GM18520 (cell line): ENCODE data around the gene SIDT1.

Source experiments
- ATAC-seq: cut with Tn5 transposase; IDR thresholded peaks from one replicate; pipeline ENCODE4 v1.9.1; 2021; ENCODE audit not compliant: unreplicated experiment

The SIDT1 gene

DNA sequence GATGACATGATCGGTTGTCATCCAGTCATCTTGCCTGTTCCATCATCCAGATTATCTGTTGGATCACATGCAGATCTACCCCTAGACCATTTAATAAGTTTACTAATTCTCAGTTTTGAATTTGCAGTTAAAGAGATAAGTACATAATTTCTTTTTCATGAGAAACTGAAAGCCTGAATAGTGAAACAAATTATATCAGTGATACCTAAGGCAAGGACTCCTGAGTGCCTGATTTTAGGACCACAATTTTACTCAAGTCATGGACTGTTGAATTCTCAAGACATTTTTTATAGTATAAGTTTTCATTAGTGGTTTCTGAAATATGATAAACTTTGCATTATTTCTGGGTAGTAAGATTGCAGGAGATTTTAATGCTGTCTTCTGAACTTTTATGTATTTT lies 13.2 kb downstream of the SIDT1 start:
- ATAC-seq, result no peak

- peak; percentile 73 for ATAC-seq
These were observed 14.1 kb downstream of the SIDT1 start for GRCh38 chr3:113546414-113546893.

- no peak for ATAC-seq
These were observed 16.1 kb downstream of the SIDT1 start for GRCh38 chr3:113548501-113548900.

DNA sequence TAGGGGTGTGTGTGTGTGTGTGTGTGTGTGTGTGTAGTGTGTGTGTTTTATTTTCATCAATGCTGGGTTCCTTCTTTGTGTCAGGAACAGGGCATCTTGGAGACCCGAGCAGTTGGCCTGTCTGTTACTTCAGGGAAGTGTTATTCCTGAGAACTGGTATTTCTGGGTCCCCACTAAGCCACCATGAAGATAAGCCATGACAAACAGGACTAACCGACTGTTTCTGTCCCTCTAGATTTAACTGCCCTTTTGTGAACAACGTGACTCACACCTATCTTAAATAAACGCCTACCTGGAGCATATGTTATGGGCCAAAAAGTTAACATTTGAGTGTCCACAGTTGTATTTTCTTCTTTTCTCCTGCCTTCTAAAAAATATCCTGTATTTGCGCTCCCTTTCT lies 19.5 kb downstream of the SIDT1 start:
- no peak for ATAC-seq

DNA sequence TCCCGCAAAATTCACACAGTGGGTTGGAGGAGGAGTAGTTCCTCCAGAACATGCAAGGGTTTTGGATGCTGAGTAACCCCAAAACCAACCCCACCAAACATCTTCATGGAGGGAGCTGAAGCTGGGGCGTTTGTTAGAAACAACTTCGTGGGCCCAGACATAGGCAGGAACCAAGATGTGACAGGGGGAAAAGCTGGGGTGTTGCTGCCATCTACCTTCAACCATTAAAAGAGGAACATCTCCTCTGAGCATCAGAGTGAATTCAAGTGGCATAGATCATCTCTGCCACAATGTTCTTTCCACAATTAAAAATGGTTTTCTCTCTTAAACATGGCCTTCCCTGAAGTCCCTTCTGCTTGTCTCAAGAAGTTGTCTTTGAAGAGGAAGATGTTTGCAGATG lies 20.5 kb downstream of the SIDT1 start:
- no peak for ATAC-seq

DNA sequence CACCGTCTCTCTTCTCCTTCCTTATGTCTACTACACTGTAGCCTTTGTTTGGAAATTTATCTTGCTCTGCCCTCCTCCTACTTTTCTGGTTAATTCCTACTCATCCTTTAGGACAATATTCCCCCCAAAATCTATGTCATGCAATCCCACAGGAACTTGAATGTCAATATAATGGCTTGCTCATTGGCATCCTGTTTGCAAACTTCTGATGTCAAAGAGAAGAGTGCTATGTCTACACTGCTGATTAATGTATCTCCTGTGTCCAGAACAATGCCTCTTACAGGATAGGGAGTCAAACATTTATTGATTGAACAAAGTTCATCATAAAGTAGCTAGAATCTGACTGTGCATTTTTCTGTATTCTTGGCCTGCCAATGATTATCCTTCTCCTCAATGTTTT lies 22.8 kb downstream of the SIDT1 start:
- ATAC-seq, result no peak

- ATAC-seq, result no peak
These were observed 24.1 kb downstream of the SIDT1 start for GRCh38 chr3:113556316-113556945.

- no peak for ATAC-seq
These were observed 24.6 kb downstream of the SIDT1 start for GRCh38 chr3:113556946-113557335.

DNA sequence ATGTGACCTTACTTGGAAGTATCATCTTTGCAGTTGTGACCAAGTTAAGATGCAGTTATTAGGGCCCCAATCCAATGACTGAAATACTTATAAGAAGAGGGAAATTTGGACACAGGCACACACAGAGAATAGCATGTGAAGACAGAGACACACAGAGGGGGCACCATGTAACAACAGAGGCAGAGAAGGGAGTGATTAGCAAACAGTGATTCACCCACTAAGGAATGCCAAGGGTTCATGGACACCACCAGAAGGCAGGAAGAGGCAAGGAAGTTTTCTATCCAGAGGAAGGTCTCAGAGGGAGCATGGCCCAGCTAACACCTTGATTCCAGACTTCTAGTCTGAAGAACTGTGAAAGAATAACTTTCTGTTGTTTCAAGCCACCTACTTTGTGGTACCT lies 25.0 kb downstream of the SIDT1 start:
- no peak for ATAC-seq

- no peak for ATAC-seq
These were observed 26.7 kb downstream of the SIDT1 start for GRCh38 chr3:113559009-113559408.

DNA sequence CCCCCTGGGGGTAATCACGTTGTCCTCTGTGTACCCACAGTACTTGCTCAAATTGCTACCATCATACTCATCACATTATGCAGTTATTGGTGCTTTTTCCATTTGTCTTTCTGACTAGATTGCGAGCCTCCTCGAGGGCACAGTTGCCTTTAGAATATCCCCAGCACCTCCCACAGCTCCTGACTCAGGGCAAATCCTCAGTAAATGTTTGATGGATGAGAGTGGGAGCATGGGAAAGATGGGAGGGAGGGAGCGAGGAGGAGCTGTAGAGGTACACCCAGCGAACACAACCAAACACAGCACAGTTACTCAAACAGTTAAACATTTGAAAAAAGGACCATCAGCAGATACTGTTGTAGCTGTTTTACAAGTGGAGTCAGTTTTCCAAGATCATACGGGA lies 27.9 kb downstream of the SIDT1 start:
- no peak for ATAC-seq

GRCh38 chr3:113560831-113561623 lies 28.7 kb downstream of the SIDT1 start:
- no peak for ATAC-seq

- ATAC-seq, result no peak
These were observed 33.2 kb downstream of the SIDT1 start for GRCh38 chr3:113565555-113565954.

- ATAC-seq, result no peak
These were observed 37.8 kb downstream of the SIDT1 start for GRCh38 chr3:113570158-113570557.

DNA sequence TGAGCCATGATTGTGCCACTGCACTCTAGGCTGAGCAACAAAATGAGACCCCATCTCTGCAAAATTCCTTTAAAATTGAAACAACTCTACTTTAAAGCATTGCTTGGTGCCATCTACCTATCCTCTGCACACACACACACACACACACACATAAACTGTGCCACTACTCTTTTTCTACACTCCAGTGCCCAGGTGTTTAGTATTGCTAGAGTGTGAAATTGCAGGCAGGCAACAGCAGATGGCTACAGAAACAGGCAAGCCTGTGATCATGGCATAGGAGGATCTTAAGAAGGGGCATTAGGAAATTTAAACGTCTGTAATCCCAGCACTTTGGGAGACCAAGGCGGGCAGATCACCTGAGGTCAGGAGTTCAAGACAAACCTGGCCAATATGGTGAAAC lies 39.0 kb downstream of the SIDT1 start:
- ATAC-seq, result no peak

DNA sequence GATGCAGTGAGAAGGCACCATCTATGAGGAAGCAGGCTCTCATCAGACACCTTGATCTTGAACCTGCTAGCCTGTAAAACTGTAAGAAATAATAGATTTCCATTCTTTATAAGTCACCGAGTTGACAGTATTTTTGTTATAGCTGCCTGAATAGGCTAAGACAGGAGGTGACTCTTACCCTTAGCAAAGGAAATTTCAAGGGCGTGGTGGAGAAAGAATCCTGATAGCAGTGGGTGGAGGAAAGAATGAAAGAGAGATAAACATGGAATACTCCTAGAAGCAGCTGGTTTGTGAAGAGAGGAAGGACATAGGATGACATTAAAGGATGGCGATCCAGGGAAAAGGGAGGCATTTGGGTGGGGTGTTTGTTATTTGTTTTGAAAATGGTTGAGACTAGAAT lies 41.4 kb downstream of the SIDT1 start:
- no peak for ATAC-seq

GRCh38 chr3:113574213-113574612 lies 41.9 kb downstream of the SIDT1 start:
- ATAC-seq, result no peak

DNA sequence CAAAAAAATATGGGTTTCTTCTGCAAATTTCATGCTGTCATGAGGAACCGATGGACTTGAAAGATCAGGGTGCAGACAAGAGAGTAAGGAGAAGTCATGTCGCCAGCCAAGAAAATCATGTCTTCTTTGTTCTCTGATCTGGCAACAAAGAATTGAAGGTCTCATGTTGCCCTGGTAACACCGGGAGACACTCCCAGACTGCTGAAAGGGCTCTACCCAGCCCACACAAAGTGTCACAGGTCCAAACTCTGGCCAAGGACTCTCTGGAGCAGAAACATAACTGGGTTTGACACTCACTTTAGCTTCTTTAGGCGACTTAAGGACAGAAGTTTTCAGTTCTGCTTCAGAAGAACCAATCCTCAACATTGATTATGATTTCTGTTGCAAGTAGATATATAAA lies 42.9 kb downstream of the SIDT1 start:
- ATAC-seq, result no peak

DNA sequence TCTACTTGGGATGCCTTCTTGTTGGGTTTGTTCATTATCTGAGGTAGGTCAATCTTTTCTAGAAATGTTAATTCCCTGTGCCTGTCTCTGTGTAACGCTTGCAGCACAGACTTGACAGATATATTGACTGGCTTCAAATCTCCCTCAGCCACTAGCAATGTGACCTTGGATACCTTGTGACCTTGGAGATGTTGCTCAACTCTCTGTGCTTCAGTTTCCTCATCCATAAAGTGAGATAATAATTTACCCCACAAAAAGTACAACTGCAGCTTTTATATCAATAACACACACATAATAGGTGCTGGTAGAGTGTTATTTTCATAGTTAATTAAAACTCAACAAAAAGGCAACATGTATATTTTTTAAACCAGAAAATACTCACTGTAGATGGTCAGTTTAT lies 52.9 kb downstream of the SIDT1 start:
- ATAC-seq, result no peak

- no peak for ATAC-seq
These were observed 53.4 kb downstream of the SIDT1 start for GRCh38 chr3:113585720-113586119.

DNA sequence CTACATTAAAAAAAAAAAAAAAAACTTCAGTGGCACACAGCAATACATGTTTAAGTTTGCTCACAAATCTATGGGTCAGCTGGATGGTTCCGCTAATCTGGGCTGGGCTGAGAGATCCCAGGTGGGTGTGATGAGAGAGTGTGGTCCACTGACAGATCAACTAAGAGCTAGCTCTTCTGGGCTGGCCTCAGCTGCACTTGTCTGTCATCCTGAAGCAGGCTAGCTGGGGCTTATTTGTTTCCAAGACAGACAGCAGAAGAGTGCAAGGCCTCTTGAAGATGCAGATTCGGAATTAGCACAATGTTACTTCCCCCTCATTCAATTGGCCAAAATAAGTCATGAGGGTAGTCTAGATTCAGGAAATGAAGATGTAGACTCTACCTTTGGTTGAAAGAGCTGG lies 56.5 kb downstream of the SIDT1 start:
- ATAC-seq, result no peak

- no peak for ATAC-seq
These were observed 57.6 kb downstream of the SIDT1 start for GRCh38 chr3:113589971-113590370.

- ATAC-seq, result no peak
These were observed 58.6 kb downstream of the SIDT1 start for GRCh38 chr3:113590983-113591382.
